OCI-LY7 (cell line): ENCODE data around the gene GNAL. TPM values are rescaled to one million over a fixed set of nuclear protein-coding genes. Genes with fewer than 3 reads are reported as not detected.

Experiments used
- BruUV-seq: library from RNA; stranded (reverse); fragments of 400-500 nt; replicated peaks from 2 replicates; lab custom pipeline; 2021; lab: Mats Ljungman, UMichigan
- CTCF ChIA-PET: fragments of 300-600 bp; sonication (Branson Sonifier 250); formaldehyde crosslinking; loops from one replicate; lab custom pipeline; 2022; ENCODE audit warnings: antibody characterized with exemption; ENCODE audit not compliant: unreplicated experiment; lab: Charles Lee
- POLR2A ChIA-PET: fragments of 300-600 bp; sonication (Branson Sonifier 250); formaldehyde crosslinking; loops from one replicate; lab custom pipeline; 2022; ENCODE audit warnings: antibody characterized with exemption; lab: Charles Lee
- DNase-seq: peaks from one replicate; pipeline ENCODE4 v3.0.0-alpha.2; 2015; ENCODE audit warnings: low spot score
- H2AFZ ChIP-seq: fragments of 200-600 bp; sonication (generic), shearing (Covaris generic); 2 replicates; pipeline ENCODE4 v1.6.1; 2014; ENCODE audit warnings: mild to moderate bottlenecking, antibody characterized with exemption, low read length, moderate library complexity
- H3K27ac ChIP-seq: fragments of 200-600 bp; sonication (generic); 2 replicates; pipeline ENCODE4 v1.5.1; 2014; ENCODE audit warnings: mixed run types, low read depth, mild to moderate bottlenecking, moderate library complexity, low read length, inconsistent platforms; ENCODE audit not compliant: poor library complexity, severe bottlenecking
- H3K36me3 ChIP-seq: fragments of 200-600 bp; sonication (generic); 2 replicates; pipeline ENCODE4 v1.6.1; 2014; ENCODE audit warnings: mild to moderate bottlenecking, antibody characterized with exemption, low read length, moderate library complexity, mixed read lengths; ENCODE audit not compliant: insufficient read depth
- H3K4me1 ChIP-seq: fragments of 200-600 bp; sonication (generic); 2 replicates; pipeline ENCODE4 v1.5.1; 2014; ENCODE audit warnings: mild to moderate bottlenecking, low read length; ENCODE audit not compliant: insufficient read depth, poor library complexity, severe bottlenecking
- H3K4me2 ChIP-seq: fragments of 200-600 bp; sonication (generic); 2 replicates; pipeline ENCODE4 v1.6.1; 2014; ENCODE audit warnings: mild to moderate bottlenecking, low read length
- H3K4me3 ChIP-seq: fragments of 200-600 bp; sonication (generic); 2 replicates; pipeline ENCODE4 v1.5.1; 2014; ENCODE audit warnings: mild to moderate bottlenecking, low read depth, low read length; ENCODE audit not compliant: poor library complexity, severe bottlenecking
- H3K79me2 ChIP-seq: fragments of 200-600 bp; sonication (generic); 2 replicates; pipeline ENCODE4 v1.6.1; 2016; ENCODE audit warnings: low read depth, mild to moderate bottlenecking, low read length, moderate library complexity, mixed read lengths; ENCODE audit not compliant: insufficient read depth
- H3K9me2 ChIP-seq: fragments of 200-600 bp; sonication (generic); 2 replicates; pipeline ENCODE4 v1.6.1; 2016; ENCODE audit warnings: mild to moderate bottlenecking, low read length, mixed read lengths; ENCODE audit not compliant: insufficient read depth
- H3K9me3 ChIP-seq: fragments of 200-600 bp; sonication (generic); 2 replicates; pipeline ENCODE4 v1.6.1; 2014; ENCODE audit warnings: mild to moderate bottlenecking, mixed run types, low read length, mixed read lengths
- H4K20me1 ChIP-seq: fragments of 200-600 bp; sonication (generic); 2 replicates; pipeline ENCODE4 v1.6.1; 2014; ENCODE audit warnings: mild to moderate bottlenecking, antibody characterized with exemption, low read length, moderate library complexity, mixed read lengths; ENCODE audit not compliant: insufficient read depth
- CTCF ChIP-seq: fragments of 200-600 bp; sonication (generic); conservative IDR thresholded peaks from 2 replicates; pipeline ENCODE4 v1.5.1; 2014; ENCODE audit warnings: mild to moderate bottlenecking, antibody characterized with exemption, low read length, moderate library complexity, mixed read lengths
- EZH2phosphoT487 ChIP-seq: fragments of 200-600 bp; sonication (generic); IDR thresholded peaks from 2 replicates; pipeline ENCODE4 v1.6.1; 2018; ENCODE audit warnings: low read depth, borderline replicate concordance, mild to moderate bottlenecking, mixed run types, antibody characterized with exemption, low read length, moderate library complexity, mixed read lengths
- intact Hi-C: fragments of 100-400 bp; cut with micrococcal nuclease; formaldehyde crosslinking; loops from one replicate; pipeline ENCODE4 v1.10.0; 2022; ENCODE audit not compliant: unreplicated experiment
- total RNA-seq, 2 experiments: library from RNA; depleted of rRNA in 1 of 2; stranded (reverse); fragments of >200 nt in 1 of 2; shearing (Covaris generic) in 1 of 2; gene quantifications; 2 replicates each; pipeline ENCODE4 v1.2.3, GENCODE V29; 2014 to 2022

GNAL gene
- total RNA-seq, 2 experiments from 2014 or later = 0.03 to 0.25 TPM

- Histone ChIP-seq H3K4me1 (no peaks in the 10 kb centered on the region), H3K9me3 (no peaks in the 10 kb centered on the region), H3K9me2 (no peaks in the 10 kb centered on the region), H3K4me3 (no peak overlapping the region), H3K4me2 (no peak overlapping the region), H3K79me2 (no peaks in the 10 kb centered on the region), H3K36me3 (no peaks in the 10 kb centered on the region), H2AFZ (no peak overlapping the region), H3K27ac (no peak overlapping the region), H4K20me1 (no peaks in the 10 kb centered on the region)
- no peak for DNase-seq
- intact Hi-C loops = no loop called here
- TF ChIP-seq CTCF = no peak
- no peak for TF ChIP-seq EZH2phosphoT487
- BruUV-seq = no TSS peak
- POLR2A ChIA-PET = no interaction called here
- CTCF ChIA-PET = interaction anchor here (0.6 kb wide), 1 partner anchor 8 kb away, joined by 3 read pairs; no protein-coding TSS in a partner anchor
Observed at GRCh38 chr18:11860594-11861450, 171.8 kb downstream of the GNAL start.

GRCh38 chr18:11861583-11862288 lies 172.7 kb downstream of the GNAL start:
- Histone ChIP-seq H2AFZ (no peak overlapping the region), H3K9me2 (no peaks in the 10 kb centered on the region), H3K36me3 (no peaks in the 10 kb centered on the region), H4K20me1 (no peaks in the 10 kb centered on the region), H3K4me1 (no peaks in the 10 kb centered on the region), H3K27ac (no peak overlapping the region), H3K9me3 (no peaks in the 10 kb centered on the region), H3K79me2 (no peaks in the 10 kb centered on the region), H3K4me3 (no peak overlapping the region), H3K4me2 (no peak overlapping the region)
- no peak for TF ChIP-seq CTCF
- TF ChIP-seq EZH2phosphoT487 = no peak
- no TSS peak for BruUV-seq
- intact Hi-C loops = no loop called here
- ChIA-PET CTCF (no interaction called here), POLR2A (no interaction called here)
- no peak for DNase-seq
